Breast epithelium (tissue), 4 donors: ENCODE data around the gene POU2F2. TPM values are rescaled to one million over a fixed set of nuclear protein-coding genes. Genes with fewer than 3 reads are reported as not detected.

Source experiments
- DNase-seq, 2 donors: peaks; one replicate each; pipeline ENCODE4 v3.0.0-alpha.2; 2019; ENCODE audit warnings: low spot score in 2 of 2
- H3K27ac ChIP-seq, 2 donors: fragments of 200-600 bp; sonication (generic) in 1 of 2; one replicate each; pipeline ENCODE4 v1.5.1; 2016 to 2019; ENCODE audit warnings: mild to moderate bottlenecking in 1 of 2
- H3K27me3 ChIP-seq, 2 donors: fragments of 200-600 bp; sonication (generic) in 1 of 2; one replicate each; pipeline versions ENCODE4 v1.5.1 to v1.6.0; 2017 to 2019; ENCODE audit warnings: control low read depth in 1 of 2, mild to moderate bottlenecking in 1 of 2
- H3K36me3 ChIP-seq: fragments of 200-600 bp; one replicate; pipeline ENCODE4 v1.5.1; 2019
- H3K4me1 ChIP-seq, 2 donors: fragments of 200-600 bp; sonication (generic); one replicate each; pipeline ENCODE4 v1.5.1; 2016 to 2019; ENCODE audit warnings: control low read depth in 1 of 2
- H3K4me3 ChIP-seq, 3 donors: fragments of 200-600 bp; sonication (generic); 1 replicate in 2 of 3; 2 replicates in 1 of 3; pipeline ENCODE4 v1.5.1; 2016 to 2019; ENCODE audit warnings: mild to moderate bottlenecking in 3 of 3, moderate library complexity in 2 of 3
- H3K9me3 ChIP-seq, 2 donors: fragments of 200-600 bp; sonication (generic) in 1 of 2; one replicate each; pipeline ENCODE4 v1.5.1; 2016 to 2019; ENCODE audit warnings: control low read depth in 1 of 2
- POLR2A ChIP-seq: fragments of 450-650 bp; IDR thresholded peaks from one replicate; pipeline ENCODE4 v1.6.1; 2016; ENCODE audit warnings: antibody characterized with exemption, mild to moderate bottlenecking, moderate library complexity
- POLR2AphosphoS5 ChIP-seq, 3 donors: sonication (generic); formaldehyde crosslinking; IDR thresholded peaks; one replicate each; pipeline ENCODE4 v1.6.1; 2017; ENCODE audit warnings: antibody characterized with exemption in 3 of 3
- intact Hi-C: fragments of 100-400 bp; cut with DNase I; formaldehyde crosslinking; loops from one replicate; pipeline ENCODE4 v1.15.1; 2023; ENCODE audit warnings: low total_unique reads
- total RNA-seq, 3 donors: library from RNA; depleted of rRNA; stranded (reverse); fragments of >200 nt; gene quantifications; one replicate each; pipeline ENCODE4 v1.1.0, GENCODE V29; 2016
- TF ChIP-seq, protein P1 (sequence below), 3 donors: fragments of 450-650 bp; IDR thresholded peaks; one replicate each; pipeline ENCODE4 v1.5.1; 2016 to 2017; ENCODE audit warnings: antibody characterized with exemption in 3 of 3, mild to moderate bottlenecking in 3 of 3, moderate library complexity in 3 of 3

Gene POU2F2
- total RNA-seq, 3 donors from 2014 or later = 1.2 to 2.9 (median 1.6) TPM

DNA sequence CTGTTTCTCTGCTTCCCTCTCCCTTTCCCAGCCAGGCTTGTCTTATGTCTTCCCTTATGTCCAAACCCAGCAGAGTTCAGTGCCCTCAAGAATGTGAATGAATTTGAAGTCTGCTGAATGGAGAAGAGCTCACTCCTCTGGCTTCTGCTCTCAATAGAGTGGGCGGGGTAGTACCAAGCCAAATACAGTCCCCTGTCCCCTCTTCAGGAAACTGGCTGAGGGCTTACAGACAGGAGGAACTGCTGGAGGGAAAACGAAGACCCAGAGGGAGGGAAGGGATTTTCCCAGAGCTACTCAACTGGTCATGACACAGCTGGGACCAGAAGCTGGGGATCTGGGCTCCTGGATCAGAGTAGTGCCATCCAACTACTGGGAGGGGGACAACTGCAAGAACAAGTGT is 32.9 kb upstream of the POU2F2 start:
- DNase-seq = no peak
- TF ChIP-seq POLR2AphosphoS5 (IDR thresholded peaks at IDR 0.05) = no peak
- TF ChIP-seq, protein P1, sequence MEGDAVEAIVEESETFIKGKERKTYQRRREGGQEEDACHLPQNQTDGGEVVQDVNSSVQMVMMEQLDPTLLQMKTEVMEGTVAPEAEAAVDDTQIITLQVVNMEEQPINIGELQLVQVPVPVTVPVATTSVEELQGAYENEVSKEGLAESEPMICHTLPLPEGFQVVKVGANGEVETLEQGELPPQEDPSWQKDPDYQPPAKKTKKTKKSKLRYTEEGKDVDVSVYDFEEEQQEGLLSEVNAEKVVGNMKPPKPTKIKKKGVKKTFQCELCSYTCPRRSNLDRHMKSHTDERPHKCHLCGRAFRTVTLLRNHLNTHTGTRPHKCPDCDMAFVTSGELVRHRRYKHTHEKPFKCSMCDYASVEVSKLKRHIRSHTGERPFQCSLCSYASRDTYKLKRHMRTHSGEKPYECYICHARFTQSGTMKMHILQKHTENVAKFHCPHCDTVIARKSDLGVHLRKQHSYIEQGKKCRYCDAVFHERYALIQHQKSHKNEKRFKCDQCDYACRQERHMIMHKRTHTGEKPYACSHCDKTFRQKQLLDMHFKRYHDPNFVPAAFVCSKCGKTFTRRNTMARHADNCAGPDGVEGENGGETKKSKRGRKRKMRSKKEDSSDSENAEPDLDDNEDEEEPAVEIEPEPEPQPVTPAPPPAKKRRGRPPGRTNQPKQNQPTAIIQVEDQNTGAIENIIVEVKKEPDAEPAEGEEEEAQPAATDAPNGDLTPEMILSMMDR (IDR thresholded peaks at IDR 0.05) = no peak
- TF ChIP-seq POLR2A = no peak
- H3K36me3 ChIP-seq = no peaks in the 10 kb centered on the region
- intact Hi-C loops = no loop called here
- no peak overlapping the region for H3K27ac ChIP-seq
- H3K4me3 ChIP-seq = no peak overlapping the region
- no peaks in the 10 kb centered on the region for H3K27me3 ChIP-seq
- no peaks in the 10 kb centered on the region for H3K4me1 ChIP-seq
- no peaks in the 10 kb centered on the region for H3K9me3 ChIP-seq

DNA sequence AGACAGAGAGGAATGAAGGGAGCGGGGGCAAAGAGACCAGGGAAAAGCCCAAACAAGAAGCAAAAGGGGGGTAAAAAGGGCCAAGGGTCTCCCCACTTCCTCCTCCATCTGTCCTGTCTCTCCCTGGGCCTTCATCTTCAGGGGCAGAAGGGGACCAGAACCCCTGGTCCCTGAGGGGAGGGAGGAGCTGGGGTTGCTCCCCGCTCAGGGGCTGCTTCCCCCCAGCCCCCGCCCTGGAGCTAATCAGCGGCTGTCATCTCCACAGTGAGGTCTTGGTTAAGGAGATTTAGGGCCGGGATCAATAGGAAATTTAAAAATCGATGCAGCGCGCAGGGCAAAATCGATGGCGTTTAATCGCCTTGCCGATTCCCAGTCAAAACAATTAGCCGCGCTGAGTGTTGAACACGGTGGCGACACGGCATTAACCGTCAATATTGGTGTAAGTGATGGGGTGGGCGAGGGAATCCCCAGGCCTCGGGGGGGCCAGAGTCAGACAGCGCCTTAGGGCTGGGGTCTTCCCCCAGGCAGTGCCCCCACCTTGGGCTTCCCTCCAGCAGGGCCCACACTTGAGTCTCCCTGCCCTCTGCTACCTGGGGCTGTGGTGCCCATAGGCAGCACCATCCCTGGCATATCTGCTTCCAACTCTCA is 29.5 kb upstream of the POU2F2 start:
- no peak overlapping the region for H3K4me3 ChIP-seq
- H3K27me3 ChIP-seq = no peaks in the 10 kb centered on the region
- intact Hi-C loops = no loop called here
- no peak overlapping the region for H3K27ac ChIP-seq
- no peak for DNase-seq
- no peaks in the 10 kb centered on the region for H3K9me3 ChIP-seq
- H3K36me3 ChIP-seq = no peaks in the 10 kb centered on the region
- TF ChIP-seq POLR2AphosphoS5 (IDR thresholded peaks at IDR 0.05) = no peak
- no peak for TF ChIP-seq POLR2A
- TF ChIP-seq, protein P1 (IDR thresholded peaks at IDR 0.05) = no peak
- no peaks in the 10 kb centered on the region for H3K4me1 ChIP-seq

DNA sequence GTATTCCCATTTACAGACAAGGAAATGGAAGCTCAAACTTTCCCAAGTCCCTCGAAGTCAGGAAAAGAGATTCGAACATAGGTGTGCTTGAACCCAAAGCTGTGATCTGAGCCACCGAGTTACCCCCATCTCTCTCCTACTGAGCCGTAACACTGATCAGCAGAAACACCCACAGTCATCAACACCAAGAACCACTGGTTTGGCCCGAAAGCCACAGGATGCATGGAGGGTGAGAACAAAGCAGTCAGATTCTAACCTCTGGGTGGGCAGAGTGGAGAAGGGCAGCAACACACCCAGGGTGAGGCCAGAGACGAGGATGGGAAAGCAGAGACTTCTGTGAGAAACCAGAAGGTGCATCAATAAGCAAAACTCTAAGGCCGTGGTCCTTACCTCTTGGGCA is 27.7 kb upstream of the POU2F2 start:
- H3K4me3 ChIP-seq = no peak overlapping the region
- DNase-seq = no peak
- H3K27ac ChIP-seq = no peak overlapping the region
- H3K27me3 ChIP-seq = no peaks in the 10 kb centered on the region
- no peaks in the 10 kb centered on the region for H3K9me3 ChIP-seq
- H3K4me1 ChIP-seq = no peaks in the 10 kb centered on the region
- TF ChIP-seq POLR2AphosphoS5 (IDR thresholded peaks at IDR 0.05) (no peak), POLR2A (no peak)
- TF ChIP-seq, protein P1 (IDR thresholded peaks at IDR 0.05) = no peak
- intact Hi-C loops = no loop called here
- no peaks in the 10 kb centered on the region for H3K36me3 ChIP-seq

DNA sequence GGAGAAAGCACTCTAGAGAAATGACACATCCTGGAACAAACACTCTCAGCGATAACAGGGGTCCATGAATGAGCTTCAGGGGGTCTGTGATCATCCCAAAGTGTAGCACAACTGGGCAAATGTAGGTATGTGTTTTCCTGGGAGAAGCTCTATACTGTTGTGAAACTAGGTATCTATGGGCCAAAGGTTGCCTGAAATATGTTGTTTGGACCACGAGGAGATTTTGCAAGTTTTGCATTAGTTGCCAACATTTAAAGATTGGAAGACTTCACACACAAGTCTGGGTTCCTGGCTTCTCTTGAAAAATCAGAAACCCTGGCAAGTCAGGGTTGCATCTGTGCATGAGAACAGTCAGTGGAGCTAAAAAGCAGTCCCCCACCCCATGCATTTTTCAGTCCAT is 26.7 kb upstream of the POU2F2 start:
- no peaks in the 10 kb centered on the region for H3K9me3 ChIP-seq
- H3K36me3 ChIP-seq = no peaks in the 10 kb centered on the region
- H3K4me1 ChIP-seq = no peaks in the 10 kb centered on the region
- intact Hi-C loops = no loop called here
- H3K27ac ChIP-seq = no peak overlapping the region
- H3K27me3 ChIP-seq = peaks cover 0 to 5% of the 10 kb centered on the region in 2 donors
- DNase-seq = no peak
- TF ChIP-seq POLR2AphosphoS5 (IDR thresholded peaks at IDR 0.05) (no peak), POLR2A (no peak)
- TF ChIP-seq, protein P1 (IDR thresholded peaks at IDR 0.05) = no peak
- H3K4me3 ChIP-seq = no peak overlapping the region

DNA sequence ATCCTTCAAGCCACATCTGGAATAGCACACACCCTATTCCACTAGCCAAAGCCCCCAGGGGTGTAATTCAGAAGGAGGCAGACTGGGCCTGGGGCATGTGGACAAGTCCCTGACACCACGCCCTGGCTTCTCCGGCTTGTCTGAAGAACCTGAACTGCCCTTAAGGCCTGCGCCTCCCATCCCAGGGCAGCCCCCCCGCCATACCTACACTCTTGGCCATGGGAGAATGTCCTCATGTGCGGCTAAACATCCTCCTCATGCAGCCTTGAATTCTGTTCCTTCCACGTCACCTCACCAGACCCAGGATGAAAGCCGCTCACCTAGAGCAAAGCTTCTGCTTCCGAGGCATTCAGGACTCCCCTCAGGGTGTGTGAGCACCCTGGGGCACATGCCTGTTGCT is 24.3 kb upstream of the POU2F2 start:
- H3K9me3 ChIP-seq = no peaks in the 10 kb centered on the region

More for the DNA sequence above, 24.3 kb upstream of the POU2F2 start:
- TF ChIP-seq POLR2A = no peak
- TF ChIP-seq POLR2AphosphoS5 (IDR thresholded peaks at IDR 0.05) = no peak
- TF ChIP-seq, protein P1 (IDR thresholded peaks at IDR 0.05) = no peak
- no peaks in the 10 kb centered on the region for H3K4me1 ChIP-seq
- no peaks in the 10 kb centered on the region for H3K36me3 ChIP-seq
- H3K27me3 ChIP-seq = peaks cover 0 to 23% of the 10 kb centered on the region in 2 donors
- no peak overlapping the region for H3K27ac ChIP-seq
- H3K4me3 ChIP-seq = no peak overlapping the region
- intact Hi-C loops = no loop called here
- no peak for DNase-seq
